Measurements from ENCODE around the gene IGLON5.

IGLON5 gene

DNA sequence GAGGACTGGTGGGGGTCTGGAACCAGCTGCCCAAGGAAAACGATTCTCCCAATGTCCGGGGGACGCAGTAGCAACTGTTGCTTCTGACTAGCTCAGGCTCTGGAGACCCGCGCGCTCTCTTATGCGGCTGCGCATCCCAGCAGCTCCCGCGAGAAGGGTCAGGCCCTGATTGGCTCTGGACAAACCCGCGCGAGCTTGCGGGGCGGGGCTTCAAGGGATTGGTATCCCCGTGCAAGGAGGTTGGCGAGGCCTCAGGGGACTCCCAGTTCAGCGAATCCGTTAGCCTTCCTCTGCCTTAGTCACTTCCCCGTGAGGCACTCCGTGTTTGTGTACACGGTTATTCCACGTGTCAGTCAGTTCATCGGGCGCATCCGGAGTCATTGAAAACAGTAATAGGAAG is 40.4 kb upstream of the IGLON5 start:
- TF ChIP-seq ZFP3 (CRISPR knock-in tag; IDR thresholded peaks at IDR 0.05) = no peak
- no peak for TF ChIP-seq TOX (CRISPR knock-in tag; IDR thresholded peaks at IDR 0.05; ENCODE audit: borderline replicate concordance)
- no peak for TF ChIP-seq TCF4 (CRISPR knock-in tag; IDR thresholded peaks at IDR 0.05; ENCODE audit: borderline replicate concordance)
- TF ChIP-seq CSDC2 (CRISPR knock-in tag; IDR thresholded peaks at IDR 0.05) = no peak
- TF ChIP-seq OSR1 (CRISPR knock-in tag; IDR thresholded peaks at IDR 0.05) = no peak
- TF ChIP-seq, protein P1, sequence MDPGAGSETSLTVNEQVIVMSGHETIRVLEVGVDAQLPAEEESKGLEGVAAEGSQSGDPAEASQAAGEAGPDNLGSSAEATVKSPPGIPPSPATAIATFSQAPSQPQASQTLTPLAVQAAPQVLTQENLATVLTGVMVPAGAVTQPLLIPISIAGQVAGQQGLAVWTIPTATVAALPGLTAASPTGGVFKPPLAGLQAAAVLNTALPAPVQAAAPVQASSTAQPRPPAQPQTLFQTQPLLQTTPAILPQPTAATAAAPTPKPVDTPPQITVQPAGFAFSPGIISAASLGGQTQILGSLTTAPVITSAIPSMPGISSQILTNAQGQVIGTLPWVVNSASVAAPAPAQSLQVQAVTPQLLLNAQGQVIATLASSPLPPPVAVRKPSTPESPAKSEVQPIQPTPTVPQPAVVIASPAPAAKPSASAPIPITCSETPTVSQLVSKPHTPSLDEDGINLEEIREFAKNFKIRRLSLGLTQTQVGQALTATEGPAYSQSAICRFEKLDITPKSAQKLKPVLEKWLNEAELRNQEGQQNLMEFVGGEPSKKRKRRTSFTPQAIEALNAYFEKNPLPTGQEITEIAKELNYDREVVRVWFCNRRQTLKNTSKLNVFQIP (CRISPR knock-in tag; IDR thresholded peaks at IDR 0.05; ENCODE audit: borderline replicate concordance, low read depth) = no peak
- TF ChIP-seq ZNF8 (CRISPR knock-in tag; IDR thresholded peaks at IDR 0.05) = no peak
- TF ChIP-seq, protein P2, sequence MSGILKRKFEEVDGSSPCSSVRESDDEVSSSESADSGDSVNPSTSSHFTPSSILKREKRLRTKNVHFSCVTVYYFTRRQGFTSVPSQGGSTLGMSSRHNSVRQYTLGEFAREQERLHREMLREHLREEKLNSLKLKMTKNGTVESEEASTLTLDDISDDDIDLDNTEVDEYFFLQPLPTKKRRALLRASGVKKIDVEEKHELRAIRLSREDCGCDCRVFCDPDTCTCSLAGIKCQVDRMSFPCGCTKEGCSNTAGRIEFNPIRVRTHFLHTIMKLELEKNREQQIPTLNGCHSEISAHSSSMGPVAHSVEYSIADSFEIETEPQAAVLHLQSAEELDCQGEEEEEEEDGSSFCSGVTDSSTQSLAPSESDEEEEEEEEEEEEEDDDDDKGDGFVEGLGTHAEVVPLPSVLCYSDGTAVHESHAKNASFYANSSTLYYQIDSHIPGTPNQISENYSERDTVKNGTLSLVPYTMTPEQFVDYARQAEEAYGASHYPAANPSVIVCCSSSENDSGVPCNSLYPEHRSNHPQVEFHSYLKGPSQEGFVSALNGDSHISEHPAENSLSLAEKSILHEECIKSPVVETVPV (CRISPR knock-in tag; IDR thresholded peaks at IDR 0.05) = no peak
- no peak for ATAC-seq

DNA sequence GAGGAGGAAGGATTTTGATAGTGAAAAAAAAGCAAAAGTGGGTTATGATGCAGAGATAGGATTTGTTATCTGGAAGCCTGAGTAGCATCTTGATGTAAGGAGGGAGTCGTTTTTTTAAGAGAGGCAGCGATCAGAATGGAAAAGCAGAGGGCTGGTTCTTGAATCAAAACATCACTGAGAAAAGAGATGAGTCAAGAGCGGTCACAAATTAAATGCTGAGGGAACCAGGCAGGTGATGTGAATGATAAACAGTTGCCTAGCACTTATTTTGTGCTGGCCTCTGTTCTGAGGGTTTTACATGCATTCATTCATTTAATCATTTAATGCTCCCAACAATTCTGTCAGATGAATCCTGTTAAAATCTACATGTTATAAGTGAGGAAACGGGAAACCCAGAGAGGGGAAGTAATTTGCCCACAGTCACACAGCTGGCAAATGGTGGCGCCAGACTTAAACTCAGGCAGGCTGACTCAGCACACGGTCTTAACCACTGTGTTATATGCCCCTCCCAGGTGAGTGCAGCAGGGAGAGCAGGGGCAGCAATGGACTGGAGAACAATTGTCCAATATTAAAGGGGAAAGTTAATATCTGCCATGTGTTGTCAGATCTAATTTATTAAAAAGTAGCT is 39.1 kb upstream of the IGLON5 start:
- no peak for TF ChIP-seq ARNTL (CRISPR knock-in tag; IDR thresholded peaks at IDR 0.05; ENCODE audit: borderline replicate concordance, low read depth)
- no peak for TF ChIP-seq RARB (CRISPR knock-in tag; IDR thresholded peaks at IDR 0.05)
- TF ChIP-seq PPARA (CRISPR knock-in tag; IDR thresholded peaks at IDR 0.05; ENCODE audit: borderline replicate concordance) = no peak
- TF ChIP-seq BACH2 (CRISPR knock-in tag; IDR thresholded peaks at IDR 0.05; ENCODE audit: borderline replicate concordance) = no peak
- TF ChIP-seq ZNF70 (CRISPR knock-in tag; IDR thresholded peaks at IDR 0.05) = no peak
- TF ChIP-seq, protein P3, sequence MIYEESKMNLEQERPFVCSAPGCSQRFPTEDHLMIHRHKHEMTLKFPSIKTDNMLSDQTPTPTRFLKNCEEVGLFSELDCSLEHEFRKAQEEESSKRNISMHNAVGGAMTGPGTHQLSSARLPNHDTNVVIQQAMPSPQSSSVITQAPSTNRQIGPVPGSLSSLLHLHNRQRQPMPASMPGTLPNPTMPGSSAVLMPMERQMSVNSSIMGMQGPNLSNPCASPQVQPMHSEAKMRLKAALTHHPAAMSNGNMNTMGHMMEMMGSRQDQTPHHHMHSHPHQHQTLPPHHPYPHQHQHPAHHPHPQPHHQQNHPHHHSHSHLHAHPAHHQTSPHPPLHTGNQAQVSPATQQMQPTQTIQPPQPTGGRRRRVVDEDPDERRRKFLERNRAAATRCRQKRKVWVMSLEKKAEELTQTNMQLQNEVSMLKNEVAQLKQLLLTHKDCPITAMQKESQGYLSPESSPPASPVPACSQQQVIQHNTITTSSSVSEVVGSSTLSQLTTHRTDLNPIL (CRISPR knock-in tag; IDR thresholded peaks at IDR 0.05; ENCODE audit: low read depth) = no peak
- TF ChIP-seq, protein P2 (CRISPR knock-in tag; IDR thresholded peaks at IDR 0.05) = no peak
- TF ChIP-seq TCF4 (CRISPR knock-in tag; IDR thresholded peaks at IDR 0.05; ENCODE audit: borderline replicate concordance) = no peak
- TF ChIP-seq ZFP3 (CRISPR knock-in tag; IDR thresholded peaks at IDR 0.05) = no peak
- TF ChIP-seq ISL1 (CRISPR knock-in tag; IDR thresholded peaks at IDR 0.05) = no peak
- TF ChIP-seq ZNF8 (CRISPR knock-in tag; IDR thresholded peaks at IDR 0.05) = no peak
- TF ChIP-seq OSR1 (CRISPR knock-in tag; IDR thresholded peaks at IDR 0.05) = no peak
- TF ChIP-seq, protein P4, sequence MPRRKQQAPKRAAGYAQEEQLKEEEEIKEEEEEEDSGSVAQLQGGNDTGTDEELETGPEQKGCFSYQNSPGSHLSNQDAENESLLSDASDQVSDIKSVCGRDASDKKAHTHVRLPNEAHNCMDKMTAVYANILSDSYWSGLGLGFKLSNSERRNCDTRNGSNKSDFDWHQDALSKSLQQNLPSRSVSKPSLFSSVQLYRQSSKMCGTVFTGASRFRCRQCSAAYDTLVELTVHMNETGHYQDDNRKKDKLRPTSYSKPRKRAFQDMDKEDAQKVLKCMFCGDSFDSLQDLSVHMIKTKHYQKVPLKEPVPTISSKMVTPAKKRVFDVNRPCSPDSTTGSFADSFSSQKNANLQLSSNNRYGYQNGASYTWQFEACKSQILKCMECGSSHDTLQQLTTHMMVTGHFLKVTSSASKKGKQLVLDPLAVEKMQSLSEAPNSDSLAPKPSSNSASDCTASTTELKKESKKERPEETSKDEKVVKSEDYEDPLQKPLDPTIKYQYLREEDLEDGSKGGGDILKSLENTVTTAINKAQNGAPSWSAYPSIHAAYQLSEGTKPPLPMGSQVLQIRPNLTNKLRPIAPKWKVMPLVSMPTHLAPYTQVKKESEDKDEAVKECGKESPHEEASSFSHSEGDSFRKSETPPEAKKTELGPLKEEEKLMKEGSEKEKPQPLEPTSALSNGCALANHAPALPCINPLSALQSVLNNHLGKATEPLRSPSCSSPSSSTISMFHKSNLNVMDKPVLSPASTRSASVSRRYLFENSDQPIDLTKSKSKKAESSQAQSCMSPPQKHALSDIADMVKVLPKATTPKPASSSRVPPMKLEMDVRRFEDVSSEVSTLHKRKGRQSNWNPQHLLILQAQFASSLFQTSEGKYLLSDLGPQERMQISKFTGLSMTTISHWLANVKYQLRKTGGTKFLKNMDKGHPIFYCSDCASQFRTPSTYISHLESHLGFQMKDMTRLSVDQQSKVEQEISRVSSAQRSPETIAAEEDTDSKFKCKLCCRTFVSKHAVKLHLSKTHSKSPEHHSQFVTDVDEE (CRISPR knock-in tag; IDR thresholded peaks at IDR 0.05) = no peak
- TF ChIP-seq ZC3H10 (CRISPR knock-in tag; IDR thresholded peaks at IDR 0.05) = no peak
- no peak for ATAC-seq

DNA sequence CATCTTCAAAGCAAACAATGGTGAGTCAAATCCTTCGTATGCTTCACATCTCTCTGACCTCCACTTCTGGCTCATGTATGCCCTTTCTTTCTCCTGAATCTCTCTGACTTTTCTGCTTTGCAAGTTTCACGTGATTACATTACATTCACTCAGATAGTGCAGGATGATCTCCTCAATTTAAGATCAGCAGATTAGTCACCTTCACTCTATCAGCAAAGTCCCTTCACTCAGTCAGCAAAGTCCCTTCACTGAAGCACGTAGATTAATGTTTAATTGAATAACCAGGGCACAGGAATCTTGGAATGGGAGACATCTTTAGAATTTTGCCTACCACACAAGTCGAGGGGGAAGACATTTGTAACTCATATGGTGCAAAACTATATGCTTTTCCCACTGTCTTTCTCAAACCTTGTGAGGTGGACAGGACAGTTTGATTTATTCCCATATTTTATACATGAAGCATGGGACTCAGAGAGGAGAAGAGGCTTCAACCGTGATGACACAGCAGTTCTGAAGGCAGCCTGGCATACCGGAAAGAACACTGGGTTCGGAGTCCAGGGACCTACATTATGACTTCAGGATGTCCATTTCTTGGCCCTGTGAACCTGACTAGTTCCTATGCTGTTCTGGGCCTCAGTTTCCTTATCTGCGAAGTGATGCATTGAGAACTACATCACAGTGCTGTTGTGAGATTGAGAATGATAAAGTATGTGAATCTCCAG is 37.2 kb upstream of the IGLON5 start:
- TF ChIP-seq, protein P4 (CRISPR knock-in tag; IDR thresholded peaks at IDR 0.05) = no peak
- TF ChIP-seq ESRRG (CRISPR knock-in tag; IDR thresholded peaks at IDR 0.05) (no peak), ZFP3 (CRISPR knock-in tag; IDR thresholded peaks at IDR 0.05) (no peak), BACH2 (CRISPR knock-in tag; IDR thresholded peaks at IDR 0.05; ENCODE audit: borderline replicate concordance) (no peak), ZNF8 (CRISPR knock-in tag; IDR thresholded peaks at IDR 0.05) (no peak), ZNF565 (CRISPR knock-in tag; conservative IDR thresholded peaks at IDR 0.05; ENCODE audit: low read depth) (no peak), TOX (CRISPR knock-in tag; IDR thresholded peaks at IDR 0.05; ENCODE audit: borderline replicate concordance) (no peak), OSR1 (CRISPR knock-in tag; IDR thresholded peaks at IDR 0.05) (no peak), TCF4 (CRISPR knock-in tag; IDR thresholded peaks at IDR 0.05; ENCODE audit: borderline replicate concordance) (no peak)
- TF ChIP-seq, protein P1 (CRISPR knock-in tag; IDR thresholded peaks at IDR 0.05; ENCODE audit: borderline replicate concordance, low read depth) = no peak
- TF ChIP-seq, protein P2 (CRISPR knock-in tag; IDR thresholded peaks at IDR 0.05) = no peak
- no peak for ATAC-seq

All from SK-N-SH treated with all-trans-retinoic acid at 6 μM for 48 hours (cell line).